Liver (tissue), 9 donors: ENCODE data around the gene COBL. TPM values are rescaled to one million over a fixed set of nuclear protein-coding genes. Genes with fewer than 3 reads are reported as not detected.

Source experiments
- DNase-seq: peaks from one replicate; pipeline ENCODE4 v3.0.0-alpha.2; 2017; ENCODE audit warnings: low spot score
- H3K27ac ChIP-seq, 2 donors: one replicate each; pipeline ENCODE4 v1.7.0; 2013; ENCODE audit warnings: inconsistent platforms in 2 of 2, low read length in 2 of 2, control low read depth in 1 of 2, low read depth in 1 of 2, mild to moderate bottlenecking in 1 of 2
- H3K27me3 ChIP-seq, 4 donors: one replicate each; pipeline versions ENCODE4 v1.6.1 to v1.7.0; 2013; ENCODE audit warnings: low read length in 3 of 4, inconsistent platforms in 1 of 4, mild to moderate bottlenecking in 1 of 4, moderate library complexity in 1 of 4; ENCODE audit not compliant: control insufficient read depth in 4 of 4, insufficient read depth in 4 of 4
- H3K36me3 ChIP-seq, 4 donors: one replicate each; pipeline versions ENCODE4 v1.6.1 to v1.7.0; 2013; ENCODE audit warnings: low read length in 3 of 4, mild to moderate bottlenecking in 3 of 4, low read depth in 1 of 4, moderate library complexity in 1 of 4; ENCODE audit not compliant: control insufficient read depth in 4 of 4, insufficient read depth in 3 of 4
- H3K4me1 ChIP-seq, 4 donors: one replicate each; pipeline versions ENCODE4 v1.6.1 to v1.7.0; 2013; ENCODE audit warnings: low read length in 3 of 4, mild to moderate bottlenecking in 3 of 4, moderate library complexity in 1 of 4; ENCODE audit not compliant: control insufficient read depth in 4 of 4, insufficient read depth in 4 of 4
- H3K4me3 ChIP-seq, 3 donors: one replicate each; pipeline versions ENCODE4 v1.6.1 to v1.7.0; 2013; ENCODE audit warnings: low read length in 3 of 3, control low read depth in 1 of 3, low read depth in 1 of 3, mild to moderate bottlenecking in 1 of 3
- H3K9ac ChIP-seq, 2 donors: one replicate each; pipeline ENCODE4 v1.7.0; 2013; ENCODE audit warnings: low read length in 2 of 2, mild to moderate bottlenecking in 2 of 2, moderate library complexity in 2 of 2, control low read depth in 1 of 2, low read depth in 1 of 2
- H3K9me3 ChIP-seq, 4 donors: one replicate each; pipeline versions ENCODE4 v1.6.1 to v1.7.0; 2013; ENCODE audit warnings: low read length in 3 of 4; ENCODE audit not compliant: control insufficient read depth in 4 of 4
- EGR1 ChIP-seq, 2 donors: IDR thresholded peaks; 2 replicates each; pipeline ENCODE4 v1.6.1; 2016 to 2018; ENCODE audit warnings: antibody characterized with exemption in 2 of 2, low read depth in 2 of 2
- FOXA1 ChIP-seq: IDR thresholded peaks from 2 replicates; pipeline ENCODE4 v1.6.1; 2016; ENCODE audit warnings: antibody characterized with exemption
- FOXA2 ChIP-seq: IDR thresholded peaks from 2 replicates; pipeline ENCODE4 v1.6.1; 2016; ENCODE audit warnings: antibody characterized with exemption
- GABPA ChIP-seq, 2 donors: IDR thresholded peaks in 1 of 2; conservative IDR thresholded peaks in 1 of 2; 2 replicates each; pipeline ENCODE4 v1.6.1; 2016; ENCODE audit warnings: antibody characterized with exemption in 2 of 2, mild to moderate bottlenecking in 1 of 2, moderate library complexity in 1 of 2
- HNF4A ChIP-seq, 2 donors: conservative IDR thresholded peaks; 2 replicates each; pipeline ENCODE4 v1.6.1; 2016; ENCODE audit warnings: antibody characterized with exemption in 2 of 2, mild to moderate bottlenecking in 2 of 2
- JUND ChIP-seq, 2 donors: IDR thresholded peaks; 2 replicates each; pipeline ENCODE4 v1.6.1; 2016; ENCODE audit warnings: antibody characterized with exemption in 2 of 2
- RXRA ChIP-seq, 2 donors: IDR thresholded peaks; 2 replicates each; pipeline ENCODE4 v1.6.1; 2017 to 2018; ENCODE audit warnings: antibody characterized with exemption in 2 of 2, mild to moderate bottlenecking in 1 of 2
- SP1 ChIP-seq: IDR thresholded peaks from 2 replicates; pipeline ENCODE4 v1.6.1; 2018; ENCODE audit warnings: antibody characterized with exemption, mild to moderate bottlenecking
- TAF1 ChIP-seq: conservative IDR thresholded peaks from 2 replicates; pipeline ENCODE4 v1.6.1; 2016; ENCODE audit warnings: antibody characterized with exemption, mild to moderate bottlenecking
- YY1 ChIP-seq: IDR thresholded peaks from 2 replicates; pipeline ENCODE4 v1.6.1; 2016; ENCODE audit warnings: antibody characterized with exemption, mild to moderate bottlenecking
- WGBS: extraction: QIAGEN DNeasy Blood & Tissue Kit; methylation state at CpG from one replicate; pipeline ENCODE4 v1.1.7; 2013; 5-methylcytosine and 5-hydroxymethylcytosine counted together
- polyA plus RNA-seq, 2 donors: library from polyadenylated mRNA; stranded (reverse) in 1 of 2; unstranded in 1 of 2; fragments of 200-250 nt in 1 of 2; fragments of >200 nt in 1 of 2; fragmentation: Nextera tagmentation in 1 of 2; extraction: Ambion mirVana in 1 of 2; gene quantifications; one replicate each; pipeline versions ENCODE4 v1.2.1 to v1.2.3, GENCODE V29; 2013 to 2015
- total RNA-seq, 2 donors: library from RNA; depleted of rRNA; stranded (reverse); fragments of >200 nt; gene quantifications; one replicate each; pipeline ENCODE4 v1.2.3, GENCODE V29; 2014
- TF ChIP-seq, protein P1 (sequence below): fragments of 150-350 bp; IDR thresholded peaks from 2 replicates; pipeline ENCODE4 v1.5.1; 2017; ENCODE audit warnings: improper control_type of control experiment, low read depth, low read length; ENCODE audit not compliant: missing input control
- TF ChIP-seq, protein P2 (sequence below): IDR thresholded peaks from 2 replicates; pipeline ENCODE4 v1.6.1; 2016; ENCODE audit warnings: antibody characterized with exemption
- TF ChIP-seq, protein P3 (sequence below): IDR thresholded peaks from 2 replicates; pipeline ENCODE4 v1.6.1; 2016; ENCODE audit warnings: antibody characterized with exemption, mild to moderate bottlenecking
- TF ChIP-seq, protein P4 (sequence below): IDR thresholded peaks from 2 replicates; pipeline ENCODE4 v1.6.1; 2016; ENCODE audit warnings: antibody characterized with exemption
- donor health status: healthy.
- donor health status: healthy.
- donor health status: healthy.
- donor health status: healthy.
- donor health status: healthy.

Gene COBL
- total and polyA plus RNA-seq, 4 donors: 5.8 to 18.7 (median 10.7) TPM

DNA sequence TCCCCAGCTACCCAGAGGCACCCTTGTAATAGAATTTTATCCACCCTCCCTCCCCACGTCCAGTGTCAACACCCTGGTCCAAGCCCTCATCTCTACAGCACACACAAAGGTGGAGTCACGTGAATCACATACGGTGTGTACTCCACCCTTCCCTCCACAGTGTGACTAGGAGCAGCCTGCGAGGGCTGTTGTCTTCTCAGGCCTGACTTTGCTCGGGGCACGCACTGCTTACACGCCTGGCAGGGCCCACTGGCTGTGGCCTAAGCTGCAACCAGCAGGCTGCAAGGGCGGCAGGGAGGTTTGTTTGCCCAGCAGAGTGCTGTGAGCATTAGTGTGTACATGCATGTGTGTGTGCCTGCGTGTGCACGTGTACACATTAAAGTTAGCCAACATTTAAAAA, 93.7 kb downstream of the COBL start:
- Histone ChIP-seq H3K9ac (no peak overlapping the region), H3K9me3 (no peaks in the 10 kb centered on the region), H3K27ac (no peak overlapping the region), H3K4me3 (no peak overlapping the region), H3K27me3 (no peaks in the 10 kb centered on the region), H3K36me3 (peaks cover 0 to 6% (median 3%) of the 10 kb centered on the region in 4 donors), H3K4me1 (peaks cover 0 to 3% (median 0%) of the 10 kb centered on the region in 4 donors)
- 92% methylated on average over 10 of the region's 10 CpGs for WGBS
- no peak for TF ChIP-seq TAF1
- no peak for TF ChIP-seq SP1
- TF ChIP-seq, protein P1, sequence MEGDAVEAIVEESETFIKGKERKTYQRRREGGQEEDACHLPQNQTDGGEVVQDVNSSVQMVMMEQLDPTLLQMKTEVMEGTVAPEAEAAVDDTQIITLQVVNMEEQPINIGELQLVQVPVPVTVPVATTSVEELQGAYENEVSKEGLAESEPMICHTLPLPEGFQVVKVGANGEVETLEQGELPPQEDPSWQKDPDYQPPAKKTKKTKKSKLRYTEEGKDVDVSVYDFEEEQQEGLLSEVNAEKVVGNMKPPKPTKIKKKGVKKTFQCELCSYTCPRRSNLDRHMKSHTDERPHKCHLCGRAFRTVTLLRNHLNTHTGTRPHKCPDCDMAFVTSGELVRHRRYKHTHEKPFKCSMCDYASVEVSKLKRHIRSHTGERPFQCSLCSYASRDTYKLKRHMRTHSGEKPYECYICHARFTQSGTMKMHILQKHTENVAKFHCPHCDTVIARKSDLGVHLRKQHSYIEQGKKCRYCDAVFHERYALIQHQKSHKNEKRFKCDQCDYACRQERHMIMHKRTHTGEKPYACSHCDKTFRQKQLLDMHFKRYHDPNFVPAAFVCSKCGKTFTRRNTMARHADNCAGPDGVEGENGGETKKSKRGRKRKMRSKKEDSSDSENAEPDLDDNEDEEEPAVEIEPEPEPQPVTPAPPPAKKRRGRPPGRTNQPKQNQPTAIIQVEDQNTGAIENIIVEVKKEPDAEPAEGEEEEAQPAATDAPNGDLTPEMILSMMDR: no peak
- no peak for TF ChIP-seq RXRA (IDR thresholded peaks at IDR 0.05)
- TF ChIP-seq YY1: no peak
- DNase-seq: no peak

DNA sequence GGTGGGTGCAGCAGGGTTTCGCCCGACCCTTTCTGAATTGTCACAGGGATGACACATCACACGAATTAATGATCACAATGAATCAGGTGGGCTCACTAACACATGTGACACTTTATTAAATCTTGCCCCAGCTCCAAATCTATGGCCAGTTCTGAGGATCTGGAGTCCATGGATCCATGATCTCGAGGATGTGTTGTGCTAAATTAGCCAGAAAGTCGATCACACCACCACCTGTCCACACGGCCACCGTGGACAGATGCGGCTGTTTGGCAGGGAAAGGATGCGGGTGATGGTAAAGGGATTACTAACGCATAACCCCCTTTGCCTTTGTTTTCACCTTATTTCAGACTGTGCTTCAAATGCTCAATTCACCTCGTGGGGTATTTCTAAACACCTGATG, 96.4 kb downstream of the COBL start:
- Histone ChIP-seq H3K27ac (no peak overlapping the region), H3K27me3 (no peaks in the 10 kb centered on the region), H3K36me3 (peaks cover 0 to 8% (median 4%) of the 10 kb centered on the region in 4 donors), H3K9me3 (no peaks in the 10 kb centered on the region), H3K9ac (no peak overlapping the region), H3K4me1 (peaks cover 0 to 3% (median 0%) of the 10 kb centered on the region in 4 donors), H3K4me3 (no peak overlapping the region)
- TF ChIP-seq, protein P2, sequence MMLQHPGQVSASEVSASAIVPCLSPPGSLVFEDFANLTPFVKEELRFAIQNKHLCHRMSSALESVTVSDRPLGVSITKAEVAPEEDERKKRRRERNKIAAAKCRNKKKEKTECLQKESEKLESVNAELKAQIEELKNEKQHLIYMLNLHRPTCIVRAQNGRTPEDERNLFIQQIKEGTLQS: no peak
- TF ChIP-seq, protein P3, sequence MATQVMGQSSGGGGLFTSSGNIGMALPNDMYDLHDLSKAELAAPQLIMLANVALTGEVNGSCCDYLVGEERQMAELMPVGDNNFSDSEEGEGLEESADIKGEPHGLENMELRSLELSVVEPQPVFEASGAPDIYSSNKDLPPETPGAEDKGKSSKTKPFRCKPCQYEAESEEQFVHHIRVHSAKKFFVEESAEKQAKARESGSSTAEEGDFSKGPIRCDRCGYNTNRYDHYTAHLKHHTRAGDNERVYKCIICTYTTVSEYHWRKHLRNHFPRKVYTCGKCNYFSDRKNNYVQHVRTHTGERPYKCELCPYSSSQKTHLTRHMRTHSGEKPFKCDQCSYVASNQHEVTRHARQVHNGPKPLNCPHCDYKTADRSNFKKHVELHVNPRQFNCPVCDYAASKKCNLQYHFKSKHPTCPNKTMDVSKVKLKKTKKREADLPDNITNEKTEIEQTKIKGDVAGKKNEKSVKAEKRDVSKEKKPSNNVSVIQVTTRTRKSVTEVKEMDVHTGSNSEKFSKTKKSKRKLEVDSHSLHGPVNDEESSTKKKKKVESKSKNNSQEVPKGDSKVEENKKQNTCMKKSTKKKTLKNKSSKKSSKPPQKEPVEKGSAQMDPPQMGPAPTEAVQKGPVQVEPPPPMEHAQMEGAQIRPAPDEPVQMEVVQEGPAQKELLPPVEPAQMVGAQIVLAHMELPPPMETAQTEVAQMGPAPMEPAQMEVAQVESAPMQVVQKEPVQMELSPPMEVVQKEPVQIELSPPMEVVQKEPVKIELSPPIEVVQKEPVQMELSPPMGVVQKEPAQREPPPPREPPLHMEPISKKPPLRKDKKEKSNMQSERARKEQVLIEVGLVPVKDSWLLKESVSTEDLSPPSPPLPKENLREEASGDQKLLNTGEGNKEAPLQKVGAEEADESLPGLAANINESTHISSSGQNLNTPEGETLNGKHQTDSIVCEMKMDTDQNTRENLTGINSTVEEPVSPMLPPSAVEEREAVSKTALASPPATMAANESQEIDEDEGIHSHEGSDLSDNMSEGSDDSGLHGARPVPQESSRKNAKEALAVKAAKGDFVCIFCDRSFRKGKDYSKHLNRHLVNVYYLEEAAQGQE: no peak
- TF ChIP-seq JUND (IDR thresholded peaks at IDR 0.05) (no peak), EGR1 (IDR thresholded peaks at IDR 0.05; ENCODE audit: low read depth in 2 of 2) (no peak), SP1 (no peak), FOXA2 (no peak), HNF4A (conservative IDR thresholded peaks at IDR 0.05) (no peak), YY1 (no peak), FOXA1 (no peak), GABPA (IDR thresholded peaks at IDR 0.05 in 1 of 2, conservative IDR thresholded peaks at IDR 0.05 in 1 of 2) (no peak)
- TF ChIP-seq, protein P4, sequence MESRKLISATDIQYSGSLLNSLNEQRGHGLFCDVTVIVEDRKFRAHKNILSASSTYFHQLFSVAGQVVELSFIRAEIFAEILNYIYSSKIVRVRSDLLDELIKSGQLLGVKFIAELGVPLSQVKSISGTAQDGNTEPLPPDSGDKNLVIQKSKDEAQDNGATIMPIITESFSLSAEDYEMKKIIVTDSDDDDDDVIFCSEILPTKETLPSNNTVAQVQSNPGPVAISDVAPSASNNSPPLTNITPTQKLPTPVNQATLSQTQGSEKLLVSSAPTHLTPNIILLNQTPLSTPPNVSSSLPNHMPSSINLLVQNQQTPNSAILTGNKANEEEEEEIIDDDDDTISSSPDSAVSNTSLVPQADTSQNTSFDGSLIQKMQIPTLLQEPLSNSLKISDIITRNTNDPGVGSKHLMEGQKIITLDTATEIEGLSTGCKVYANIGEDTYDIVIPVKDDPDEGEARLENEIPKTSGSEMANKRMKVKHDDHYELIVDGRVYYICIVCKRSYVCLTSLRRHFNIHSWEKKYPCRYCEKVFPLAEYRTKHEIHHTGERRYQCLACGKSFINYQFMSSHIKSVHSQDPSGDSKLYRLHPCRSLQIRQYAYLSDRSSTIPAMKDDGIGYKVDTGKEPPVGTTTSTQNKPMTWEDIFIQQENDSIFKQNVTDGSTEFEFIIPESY: no peak
- WGBS: 95% methylated on average over 11 of the region's 11 CpGs
- DNase-seq: no peak
